Heart left ventricle (tissue), 16 donors: ENCODE results near the gene SBNO2. TPM values are rescaled to one million over a fixed set of nuclear protein-coding genes. Genes with fewer than 3 reads are reported as not detected.
A peak's percentile ranks its signal among the peaks of the same experiment; 100 is the strongest.

ENCODE experiments used
- ATAC-seq, 4 donors: fragments of 200-7000 bp; cut with Tn5 transposase; one replicate each; pipeline ENCODE4 v1.9.1; 2020 to 2022; ENCODE audit warnings: moderate library complexity in 4 of 4, mild to moderate bottlenecking in 3 of 4, moderate number of reproducible peaks in 1 of 4
- DNase-seq, 5 donors: peaks; one replicate each; pipeline ENCODE4 v3.0.0-alpha.2; 2020
- H3K27ac ChIP-seq, 12 donors: fragments of 200-600 bp; sonication (generic) in 4 of 12; one replicate each; pipeline versions ENCODE4 v1.5.0 to v1.8.0; 2016 to 2022; ENCODE audit warnings: mild to moderate bottlenecking in 2 of 12
- H3K27me3 ChIP-seq, 9 donors: fragments of 200-600 bp; sonication (generic) in 2 of 9; one replicate each; pipeline versions ENCODE4 v1.5.1 to v1.8.0; 2016 to 2022; ENCODE audit warnings: mild to moderate bottlenecking in 3 of 9
- H3K36me3 ChIP-seq, 9 donors: fragments of 200-600 bp; sonication (generic) in 2 of 9; one replicate each; pipeline versions ENCODE4 v1.5.0 to v1.8.0; 2018 to 2022; ENCODE audit warnings: mild to moderate bottlenecking in 2 of 9
- H3K4me1 ChIP-seq, 12 donors: fragments of 200-600 bp; sonication (generic) in 4 of 12; one replicate each; pipeline versions ENCODE4 v1.5.0 to v1.8.0; 2016 to 2022; ENCODE audit warnings: mild to moderate bottlenecking in 3 of 12
- H3K4me3 ChIP-seq, 12 donors: fragments of 200-600 bp; sonication (generic) in 4 of 12; one replicate each; pipeline versions ENCODE4 v1.5.0 to v1.8.0; 2017 to 2022; ENCODE audit warnings: mild to moderate bottlenecking in 9 of 12, moderate library complexity in 4 of 12
- H3K9me3 ChIP-seq, 12 donors: fragments of 200-600 bp; sonication (generic) in 4 of 12; one replicate each; pipeline versions ENCODE4 v1.5.0 to v1.8.0; 2016 to 2022; ENCODE audit warnings: mild to moderate bottlenecking in 1 of 12
- POLR2A ChIP-seq, 2 donors: fragments of 450-650 bp; IDR thresholded peaks; one replicate each; pipeline ENCODE4 v1.6.1; 2017; ENCODE audit warnings: antibody characterized with exemption in 2 of 2, mild to moderate bottlenecking in 2 of 2, moderate library complexity in 2 of 2
- WGBS, 4 donors: extraction: QIAGEN DNeasy Blood & Tissue Kit in 2 of 4; methylation state at CpG; one replicate each; pipeline versions ENCODE4 v1.1.5 to v1.1.7; 2013 to 2018; 5-methylcytosine and 5-hydroxymethylcytosine counted together
- intact Hi-C, 10 donors: fragments of 100-400 bp; cut with DNase I; formaldehyde crosslinking; loops; one replicate each; pipeline versions ENCODE4 v1.11.1 to v1.14.2; 2022
- polyA plus RNA-seq, 2 donors: library from polyadenylated mRNA; stranded (reverse); fragments of 200-250 nt; gene quantifications; one replicate each; pipeline ENCODE4 v1.2.3, GENCODE V29; 2013
- total RNA-seq, 9 donors: library from RNA; depleted of rRNA in 2 of 9; stranded (reverse); fragments of >200 nt in 2 of 9; fragmentation: NEBNext Ultra II Directional in 3 of 9; extraction: Animal tissue kit (Norgen Biotek cat#: 25700) in 3 of 9; gene quantifications; one replicate each; pipeline versions ENCODE4 v1.1.0 to v1.2.4, GENCODE V29; 2016 to 2023
- TF ChIP-seq, protein P1 (sequence below), 12 donors: fragments of 200-600 bp; sonication (generic) in 4 of 12; IDR thresholded peaks; one replicate each; pipeline versions ENCODE4 v1.5.0 to v1.8.0; 2018 to 2022; ENCODE audit warnings: antibody characterized with exemption in 12 of 12, mild to moderate bottlenecking in 5 of 12
- donor health status: ischemic (EF 13 %, LVEDD 7.1; RV severe dilation, severe dysfunction).
- donor health status: healthy with polysubstance abuse.
- donor health status: DM: no; HTN: yes; CAD: no.
- donor health status: DM: no; HTN: no; CAD: no.
- donor health status: ischemic (EF 25% LVEDD 6.9; RV normal size, moderate dysfunction).
- donor health status: ischemic (EF 25% LVEDD 5.7; RV mildly dilated, moderate dysfunction).
- donor health status: healthy.
- donor health status: DM: yes; HTN: yes; CAD: no.
- donor health status: ischemic (EF 35%, LVEDD 5.7; RV mildly dilated, moderate dysfunction).
- donor health status: nonischemic (EF 11% LVEDD 7.7; RV severe dilation, severe dysfunction).
- donor health status: DM: yes; HTN: yes; CAD: no.
- donor health status: PGD.
- donor health status: ischemic (EF 29% LVEDD 5.4; RV normal size, mild dysfunction).
- donor health status: nonischemic (EF 23%, LVEDD 6.1; RV moderate dilation, normal function).

Gene SBNO2
- total and polyA plus RNA-seq, 11 donors, result 9.9 to 78.9 (median 18.7) TPM

DNA sequence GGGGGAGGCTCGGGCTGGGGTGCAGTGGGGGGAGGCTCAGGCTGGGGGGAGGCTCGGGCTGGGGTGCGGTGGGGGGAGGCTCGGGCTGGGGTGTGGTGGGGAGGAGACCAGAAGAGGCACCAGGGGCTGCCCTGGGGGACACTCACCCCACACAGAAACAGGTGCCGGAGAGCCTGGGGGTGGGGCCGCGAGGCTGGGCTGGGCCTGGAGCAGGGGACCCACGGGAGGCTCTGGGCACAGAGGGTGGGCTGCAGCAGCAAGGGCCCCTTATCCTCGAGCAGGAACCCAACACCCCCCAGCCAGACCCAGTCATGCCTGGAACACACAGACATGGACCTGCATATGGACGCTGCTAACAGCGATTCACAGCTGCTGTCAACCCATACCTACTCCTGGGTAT lies 35.9 kb downstream of the SBNO2 start:
- 87 to 93% (median 89%) methylated on average over 2 to 10 of the region's 11 CpGs for WGBS, 4 donors
- Histone ChIP-seq H3K36me3 (peaks cover 0 to 34% (median 3%) of the 10 kb centered on the region in 9 donors), H3K9me3 (no peaks in the 10 kb centered on the region), H3K4me3 (no peak overlapping the region), H3K4me1 (peaks cover 0 to 43% (median 6%) of the 10 kb centered on the region in 12 donors), H3K27me3 (no peaks in the 10 kb centered on the region), H3K27ac (no peak overlapping the region)
- no peak for TF ChIP-seq POLR2A (IDR thresholded peaks at IDR 0.05)
- TF ChIP-seq, protein P1, sequence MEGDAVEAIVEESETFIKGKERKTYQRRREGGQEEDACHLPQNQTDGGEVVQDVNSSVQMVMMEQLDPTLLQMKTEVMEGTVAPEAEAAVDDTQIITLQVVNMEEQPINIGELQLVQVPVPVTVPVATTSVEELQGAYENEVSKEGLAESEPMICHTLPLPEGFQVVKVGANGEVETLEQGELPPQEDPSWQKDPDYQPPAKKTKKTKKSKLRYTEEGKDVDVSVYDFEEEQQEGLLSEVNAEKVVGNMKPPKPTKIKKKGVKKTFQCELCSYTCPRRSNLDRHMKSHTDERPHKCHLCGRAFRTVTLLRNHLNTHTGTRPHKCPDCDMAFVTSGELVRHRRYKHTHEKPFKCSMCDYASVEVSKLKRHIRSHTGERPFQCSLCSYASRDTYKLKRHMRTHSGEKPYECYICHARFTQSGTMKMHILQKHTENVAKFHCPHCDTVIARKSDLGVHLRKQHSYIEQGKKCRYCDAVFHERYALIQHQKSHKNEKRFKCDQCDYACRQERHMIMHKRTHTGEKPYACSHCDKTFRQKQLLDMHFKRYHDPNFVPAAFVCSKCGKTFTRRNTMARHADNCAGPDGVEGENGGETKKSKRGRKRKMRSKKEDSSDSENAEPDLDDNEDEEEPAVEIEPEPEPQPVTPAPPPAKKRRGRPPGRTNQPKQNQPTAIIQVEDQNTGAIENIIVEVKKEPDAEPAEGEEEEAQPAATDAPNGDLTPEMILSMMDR (IDR thresholded peaks at IDR 0.05), result no peak
- DNase-seq (no peak), ATAC-seq (no peak)
- intact Hi-C loops, result no loop called here

GRCh38 chr19:1136621-1137317 lies 37.3 kb downstream of the SBNO2 start:
- TF ChIP-seq, protein P1 (IDR thresholded peaks at IDR 0.05), result no peak
- TF ChIP-seq POLR2A (IDR thresholded peaks at IDR 0.05), result no peak
- H3K27ac ChIP-seq, result peak overlapping the region in 2 of 12 donors; percentile 53 to 57
- 75 to 85% (median 83%) methylated on average over 18 to 25 of the region's 25 CpGs for WGBS, 4 donors
- no peak overlapping the region for H3K4me3 ChIP-seq
- H3K9me3 ChIP-seq, result no peaks in the 10 kb centered on the region
- DNase-seq, result no peak
- intact Hi-C loops, result no loop called here
- H3K4me1 ChIP-seq, result peaks cover 6 to 54% (median 17%) of the 10 kb centered on the region in 12 donors
- no peak for ATAC-seq
- peaks cover 0 to 27% (median 0%) of the 10 kb centered on the region in 9 donors for H3K36me3 ChIP-seq
- H3K27me3 ChIP-seq, result no peaks in the 10 kb centered on the region

DNA sequence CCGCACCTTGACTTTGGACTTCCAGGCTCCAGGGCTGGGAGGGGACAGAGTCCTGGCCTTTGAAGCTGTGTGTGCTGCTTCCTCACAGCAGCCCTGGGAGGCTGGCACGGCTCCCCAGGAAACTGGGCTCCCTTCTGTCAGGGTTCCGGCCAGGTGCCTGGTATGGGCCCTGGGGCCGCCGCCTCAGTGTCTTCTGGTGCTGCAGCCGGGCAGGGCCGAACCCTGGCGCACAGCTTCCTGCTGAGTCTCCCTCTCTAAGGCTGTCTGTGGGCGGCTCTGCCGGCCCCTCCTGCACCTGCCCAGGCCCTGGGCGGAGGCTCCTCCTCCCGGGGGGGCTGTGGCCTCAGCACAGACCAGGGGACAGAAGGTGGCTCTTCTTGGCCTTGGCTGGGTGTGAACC lies 37.9 kb downstream of the SBNO2 start:
- Histone ChIP-seq H3K4me3 (no peak overlapping the region), H3K9me3 (no peaks in the 10 kb centered on the region), H3K36me3 (peaks cover 0 to 27% (median 0%) of the 10 kb centered on the region in 9 donors), H3K4me1 (peaks cover 6 to 51% (median 23%) of the 10 kb centered on the region in 12 donors), H3K27me3 (no peaks in the 10 kb centered on the region), H3K27ac (peak overlapping the region in 5 of 12 donors; percentile 9 to 57 (median 42))
- ATAC-seq (no peak), DNase-seq (no peak)
- intact Hi-C loops, result no loop called here
- 60 to 66% (median 64%) methylated on average over 12 of the region's 12 CpGs for WGBS, 4 donors
- TF ChIP-seq, protein P1 (IDR thresholded peaks at IDR 0.05), result no peak
- no peak for TF ChIP-seq POLR2A (IDR thresholded peaks at IDR 0.05)

GRCh38 chr19:1135454-1135853 lies 38.6 kb downstream of the SBNO2 start:
- DNase-seq (no peak), ATAC-seq (no peak)
- WGBS, 4 donors, result 81 to 88% (median 86%) methylated on average over 13 to 17 of the region's 17 CpGs
- Histone ChIP-seq H3K27ac (peak overlapping the region in 4 of 12 donors; percentile 9 to 57 (median 38)), H3K9me3 (no peaks in the 10 kb centered on the region), H3K4me3 (no peak overlapping the region), H3K27me3 (no peaks in the 10 kb centered on the region), H3K4me1 (peaks cover 10 to 55% (median 30%) of the 10 kb centered on the region in 12 donors), H3K36me3 (peaks cover 0 to 29% (median 0%) of the 10 kb centered on the region in 9 donors)
- intact Hi-C loops, result loop anchor here in 1 of 10 donors (2.0 kb wide), 1 partner anchor 89 kb away; no protein-coding TSS in a partner anchor
- TF ChIP-seq, protein P1 (IDR thresholded peaks at IDR 0.05), result no peak
- TF ChIP-seq POLR2A (IDR thresholded peaks at IDR 0.05), result no peak
